Keratinocyte (primary cell): ENCODE data around the gene VWC2L. TPM values are rescaled to one million over a fixed set of nuclear protein-coding genes. Genes with fewer than 3 reads are reported as not detected.

Experiments used
- DNase-seq: peaks from one replicate; pipeline ENCODE4 v3.0.0-alpha.2; 2011; ENCODE audit warnings: low read depth, missing footprints, low spot score
- FAIRE-seq: peaks from 2 replicates; lab custom pipeline; 2011; peaks lifted over from hg19 to GRCh38; lab: Jason Lieb, UNC
- H2AFZ ChIP-seq: 2 replicates; pipeline ENCODE4 v1.6.0; 2012; ENCODE audit warnings: low read length, control low read depth, inconsistent platforms; ENCODE audit not compliant: control insufficient read depth
- H3K27ac ChIP-seq: 2 replicates; pipeline ENCODE4 v1.5.1; 2011; ENCODE audit warnings: low read length; ENCODE audit not compliant: control insufficient read depth, insufficient read depth
- H3K27me3 ChIP-seq: 3 replicates; pipeline ENCODE4 v1.6.0; 2011; ENCODE audit warnings: low read length; ENCODE audit not compliant: control insufficient read depth, insufficient read depth; ENCODE audit errors: extremely low read depth
- H3K36me3 ChIP-seq, 2 experiments: 2 replicates in 1 of 2; 3 replicates in 1 of 2; pipeline ENCODE4 v1.5.1; 2011; ENCODE audit warnings: low read length in 2 of 2, mild to moderate bottlenecking in 1 of 2; ENCODE audit not compliant: control insufficient read depth in 2 of 2, insufficient read depth in 2 of 2; ENCODE audit errors: extremely low read depth in 1 of 2
- H3K4me1 ChIP-seq: 3 replicates; pipeline ENCODE4 v1.5.1; 2011; ENCODE audit warnings: low read length; ENCODE audit not compliant: control insufficient read depth, insufficient read depth; ENCODE audit errors: extremely low read depth
- H3K4me2 ChIP-seq: 3 replicates; pipeline ENCODE4 v1.6.0; 2011; ENCODE audit warnings: low read depth, low read length; ENCODE audit not compliant: control insufficient read depth, insufficient read depth; ENCODE audit errors: extremely low read depth
- H3K4me3 ChIP-seq, 3 experiments: fragments of 200-600 bp in 1 of 3; sonication (generic) in 1 of 3; 2 replicates in 2 of 3; 3 replicates in 1 of 3; pipeline ENCODE4 v1.5.1; 2011 to 2016; ENCODE audit warnings: low read length in 3 of 3, mild to moderate bottlenecking in 3 of 3, control low read depth in 2 of 3, inconsistent platforms in 1 of 3, low read depth in 1 of 3, mixed read lengths in 1 of 3, mixed run types in 1 of 3, moderate library complexity in 1 of 3; ENCODE audit not compliant: control insufficient read depth in 2 of 3, insufficient read depth in 2 of 3; ENCODE audit errors: extremely low read depth in 1 of 3
- H3K79me2 ChIP-seq: 2 replicates; pipeline ENCODE4 v1.6.0; 2012; ENCODE audit warnings: low read length; ENCODE audit not compliant: control insufficient read depth, insufficient read depth
- H3K9ac ChIP-seq: 3 replicates; pipeline ENCODE4 v1.6.0; 2011; ENCODE audit warnings: low read length; ENCODE audit not compliant: control insufficient read depth, insufficient read depth; ENCODE audit errors: extremely low read depth
- H3K9me1 ChIP-seq: 3 replicates; pipeline ENCODE4 v1.6.0; 2011; ENCODE audit warnings: low read length; ENCODE audit not compliant: control insufficient read depth, insufficient read depth; ENCODE audit errors: extremely low read depth
- H3K9me3 ChIP-seq: 2 replicates; pipeline ENCODE4 v1.5.1; 2012; ENCODE audit warnings: low read depth, low read length; ENCODE audit not compliant: control insufficient read depth
- H4K20me1 ChIP-seq: 3 replicates; pipeline ENCODE4 v1.6.0; 2011; ENCODE audit warnings: low read length; ENCODE audit not compliant: control insufficient read depth, insufficient read depth; ENCODE audit errors: extremely low read depth
- EZH2 ChIP-seq: IDR thresholded peaks from one replicate; pipeline ENCODE4 v1.6.1; 2012; ENCODE audit warnings: inconsistent platforms, mild to moderate bottlenecking, low read length, moderate library complexity
- dilution Hi-C: fragments of 300-500 bp; cut with MboI; formaldehyde crosslinking; loops from one replicate; pipeline ENCODE4 v1.7.0; 2020; ENCODE audit warnings: low sequenced_read_pairs; ENCODE audit not compliant: extremely low pct_ligation_motif_present
- polyA plus RNA-seq, 5 experiments: library from polyadenylated mRNA; depleted of rRNA in 3 of 5; stranded (reverse) in 3 of 5; stranded (forward) in 1 of 5; unstranded in 1 of 5; fragments of >200 nt; gene quantifications; 1 replicate in 1 of 5; 2 replicates in 3 of 5; 3 replicates in 1 of 5; pipeline versions ENCODE4 v1.2.1 to v1.2.3, GENCODE V29; 2011 to 2012; ENCODE audit warnings: missing spikeins in 2 of 5, low read depth in 1 of 5, low replicate concordance in 1 of 5
- TF ChIP-seq, protein P1 (sequence below), 3 experiments: IDR thresholded peaks in 1 of 3; conservative IDR thresholded peaks in 1 of 3; optimal IDR thresholded peaks in 1 of 3; 2 replicates in 2 of 3; 3 replicates in 1 of 3; pipeline versions ENCODE3 to v1.5.1; 2011; ENCODE audit warnings: low read length in 3 of 3, mild to moderate bottlenecking in 3 of 3, moderate library complexity in 2 of 3, control low read depth in 1 of 3, inconsistent platforms in 1 of 3; ENCODE audit not compliant: insufficient read depth in 2 of 3; ENCODE audit errors: extremely low read depth in 1 of 3

The VWC2L gene
- polyA plus RNA-seq, 1 donor (not counting 4 experiments of a cell fraction or from before 2014, with no cell fraction given), result not detected

DNA sequence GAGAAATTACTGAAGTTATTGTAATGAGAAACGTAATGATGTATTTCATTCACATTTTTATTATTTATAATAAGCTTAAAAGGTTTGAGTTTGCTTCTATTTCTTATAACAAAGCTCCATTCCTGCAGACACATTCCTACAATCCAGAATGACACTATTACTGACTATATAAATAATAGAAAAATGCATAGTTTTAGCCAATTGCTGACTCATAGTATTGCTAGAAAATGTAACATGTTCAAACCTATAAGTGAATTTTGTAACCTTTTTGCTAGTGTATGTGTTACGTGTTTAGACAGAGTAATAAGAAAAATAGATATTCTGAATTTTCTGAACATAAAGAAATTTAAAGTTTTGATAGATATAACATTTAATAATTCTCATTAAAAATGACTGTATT is 9.3 kb upstream of the VWC2L start:
- DNase-seq, result no peak
- H3K4me2 ChIP-seq, result no peak overlapping the region
- dilution Hi-C loops, result no loop called here
- no peaks in the 10 kb centered on the region for H3K36me3 ChIP-seq
- H3K27me3 ChIP-seq, result no peaks in the 10 kb centered on the region
- TF ChIP-seq EZH2, result no peak
- TF ChIP-seq, protein P1, sequence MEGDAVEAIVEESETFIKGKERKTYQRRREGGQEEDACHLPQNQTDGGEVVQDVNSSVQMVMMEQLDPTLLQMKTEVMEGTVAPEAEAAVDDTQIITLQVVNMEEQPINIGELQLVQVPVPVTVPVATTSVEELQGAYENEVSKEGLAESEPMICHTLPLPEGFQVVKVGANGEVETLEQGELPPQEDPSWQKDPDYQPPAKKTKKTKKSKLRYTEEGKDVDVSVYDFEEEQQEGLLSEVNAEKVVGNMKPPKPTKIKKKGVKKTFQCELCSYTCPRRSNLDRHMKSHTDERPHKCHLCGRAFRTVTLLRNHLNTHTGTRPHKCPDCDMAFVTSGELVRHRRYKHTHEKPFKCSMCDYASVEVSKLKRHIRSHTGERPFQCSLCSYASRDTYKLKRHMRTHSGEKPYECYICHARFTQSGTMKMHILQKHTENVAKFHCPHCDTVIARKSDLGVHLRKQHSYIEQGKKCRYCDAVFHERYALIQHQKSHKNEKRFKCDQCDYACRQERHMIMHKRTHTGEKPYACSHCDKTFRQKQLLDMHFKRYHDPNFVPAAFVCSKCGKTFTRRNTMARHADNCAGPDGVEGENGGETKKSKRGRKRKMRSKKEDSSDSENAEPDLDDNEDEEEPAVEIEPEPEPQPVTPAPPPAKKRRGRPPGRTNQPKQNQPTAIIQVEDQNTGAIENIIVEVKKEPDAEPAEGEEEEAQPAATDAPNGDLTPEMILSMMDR (optimal IDR thresholded peaks at IDR 0.05 in 1 of 3, IDR thresholded peaks at IDR 0.05 in 1 of 3, conservative IDR thresholded peaks at IDR 0.05 in 1 of 3; ENCODE audit: extremely low read depth in 1 of 3, insufficient read depth in 2 of 3, low read length in 3 of 3), result no peak
- H3K4me3 ChIP-seq, result no peak overlapping the region
- peaks cover 3% of the 10 kb centered on the region for H3K4me1 ChIP-seq
- no peaks in the 10 kb centered on the region for H4K20me1 ChIP-seq
- H3K9ac ChIP-seq, result no peak overlapping the region
- H3K9me3 ChIP-seq, result no peaks in the 10 kb centered on the region
- no peak for FAIRE-seq
- no peaks in the 10 kb centered on the region for H3K9me1 ChIP-seq
- no peak overlapping the region for H2AFZ ChIP-seq
- no peaks in the 10 kb centered on the region for H3K79me2 ChIP-seq
- no peak overlapping the region for H3K27ac ChIP-seq

DNA sequence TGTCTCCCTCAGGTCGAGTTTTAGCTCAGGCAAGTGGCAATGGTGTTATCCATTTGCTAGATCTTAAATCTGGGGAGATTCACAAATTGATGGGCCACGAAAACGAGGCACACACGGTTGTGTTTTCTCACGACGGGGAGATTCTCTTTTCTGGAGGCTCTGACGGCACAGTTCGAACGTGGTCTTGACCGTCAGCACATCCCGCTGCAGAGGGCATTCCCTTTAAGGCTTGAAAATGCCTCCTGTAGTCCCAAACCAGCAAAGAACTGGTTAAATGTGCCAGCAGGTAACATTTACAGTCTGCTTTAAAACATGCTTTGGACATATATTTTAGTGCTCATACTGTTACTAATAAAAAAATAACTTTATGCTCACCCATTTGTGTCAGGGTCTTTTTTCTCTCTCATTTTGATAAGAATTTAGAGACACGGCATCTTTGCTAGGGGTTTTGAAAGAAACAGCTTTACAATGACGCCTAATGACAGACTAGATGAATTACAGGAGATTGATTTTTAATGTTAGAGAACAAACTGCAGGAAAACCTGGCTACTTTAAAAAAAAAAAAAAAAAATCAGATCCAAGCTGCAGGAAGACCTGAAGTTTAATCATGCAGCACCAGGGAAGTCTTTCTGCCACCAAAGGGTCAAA is 602 bp upstream of the VWC2L start:
- no peak for DNase-seq
- H3K79me2 ChIP-seq, result no peaks in the 10 kb centered on the region
- H2AFZ ChIP-seq, result no peak overlapping the region
- TF ChIP-seq, protein P1 (optimal IDR thresholded peaks at IDR 0.05 in 1 of 3, IDR thresholded peaks at IDR 0.05 in 1 of 3, conservative IDR thresholded peaks at IDR 0.05 in 1 of 3; ENCODE audit: extremely low read depth in 1 of 3, insufficient read depth in 2 of 3, low read length in 3 of 3), result no peak
- TF ChIP-seq EZH2, result no peak
- H3K9me1 ChIP-seq, result no peaks in the 10 kb centered on the region
- no peaks in the 10 kb centered on the region for H4K20me1 ChIP-seq
- no peaks in the 10 kb centered on the region for H3K27me3 ChIP-seq
- no peaks in the 10 kb centered on the region for H3K9me3 ChIP-seq
- no peak overlapping the region for H3K9ac ChIP-seq
- no peaks in the 10 kb centered on the region for H3K4me1 ChIP-seq
- FAIRE-seq, result no peak
- no peak overlapping the region for H3K27ac ChIP-seq
- H3K36me3 ChIP-seq, result no peaks in the 10 kb centered on the region
- no peak overlapping the region for H3K4me2 ChIP-seq
- dilution Hi-C loops, result no loop called here
- H3K4me3 ChIP-seq, result no peak overlapping the region
